Ishikawa (cell line): ENCODE data around the gene TRMT61A.
A peak's percentile ranks its signal among the peaks of the same experiment; 100 is the strongest.

Experiments used
- CEBPB ChIP-seq: IDR thresholded peaks from 2 replicates; pipeline ENCODE4 v1.6.1; 2012
- CREB1 ChIP-seq: IDR thresholded peaks from 2 replicates; pipeline ENCODE4 v1.6.1; 2012; ENCODE audit warnings: low read depth
- EGR1 ChIP-seq: IDR thresholded peaks from 2 replicates; pipeline ENCODE4 v1.6.1; 2012
- EP300 ChIP-seq: IDR thresholded peaks from 2 replicates; pipeline ENCODE4 v1.6.1; 2012; ENCODE audit warnings: borderline replicate concordance
- FOXM1 ChIP-seq: IDR thresholded peaks from 2 replicates; pipeline ENCODE4 v1.6.1; 2012; ENCODE audit warnings: low read depth, borderline replicate concordance
- MAX ChIP-seq: IDR thresholded peaks from 2 replicates; pipeline ENCODE4 v1.6.1; 2012
- NFIC ChIP-seq: IDR thresholded peaks from 2 replicates; pipeline ENCODE4 v1.6.1; 2012
- RAD21 ChIP-seq: IDR thresholded peaks from 2 replicates; pipeline ENCODE4 v1.6.1; 2012; ENCODE audit warnings: low read depth
- REST ChIP-seq: IDR thresholded peaks from 2 replicates; pipeline ENCODE4 v1.6.1; 2012; ENCODE audit warnings: low read depth, mild to moderate bottlenecking
- TAF1 ChIP-seq: IDR thresholded peaks from 2 replicates; pipeline ENCODE4 v1.6.1; 2012; ENCODE audit warnings: low read depth, mild to moderate bottlenecking
- TCF12 ChIP-seq: IDR thresholded peaks from 2 replicates; pipeline ENCODE4 v1.6.1; 2012; ENCODE audit warnings: low read depth
- TEAD4 ChIP-seq: IDR thresholded peaks from 2 replicates; pipeline ENCODE4 v1.6.1; 2012
- USF1 ChIP-seq: IDR thresholded peaks from 2 replicates; pipeline ENCODE4 v1.6.1; 2012
- YY1 ChIP-seq: IDR thresholded peaks from 2 replicates; pipeline ENCODE4 v1.6.1; 2012; ENCODE audit warnings: low read depth

- no peak for TF ChIP-seq TAF1
- no peak for TF ChIP-seq RAD21
- TF ChIP-seq CEBPB = no peak
- TF ChIP-seq USF1 = no peak
- TF ChIP-seq REST = peak; percentile 95
- no peak for TF ChIP-seq FOXM1
- no peak for TF ChIP-seq YY1
- TF ChIP-seq EGR1 = no peak
- TF ChIP-seq CREB1 = no peak
- TF ChIP-seq MAX = no peak
- TF ChIP-seq NFIC = no peak
- no peak for TF ChIP-seq EP300
- no peak for TF ChIP-seq TCF12
- TF ChIP-seq TEAD4 = no peak
These were observed 1.4 kb downstream of the TRMT61A start for GRCh38 chr14:103530390-103530789.
